HG03135 (cell line): Measurements from ENCODE around the gene CDH2.

Source experiments
- ATAC-seq: cut with Tn5 transposase; IDR thresholded peaks from one replicate; pipeline ENCODE4 v1.9.1; 2021; ENCODE audit warnings: mild to moderate bottlenecking, moderate library complexity; ENCODE audit not compliant: unreplicated experiment

CDH2 gene

DNA sequence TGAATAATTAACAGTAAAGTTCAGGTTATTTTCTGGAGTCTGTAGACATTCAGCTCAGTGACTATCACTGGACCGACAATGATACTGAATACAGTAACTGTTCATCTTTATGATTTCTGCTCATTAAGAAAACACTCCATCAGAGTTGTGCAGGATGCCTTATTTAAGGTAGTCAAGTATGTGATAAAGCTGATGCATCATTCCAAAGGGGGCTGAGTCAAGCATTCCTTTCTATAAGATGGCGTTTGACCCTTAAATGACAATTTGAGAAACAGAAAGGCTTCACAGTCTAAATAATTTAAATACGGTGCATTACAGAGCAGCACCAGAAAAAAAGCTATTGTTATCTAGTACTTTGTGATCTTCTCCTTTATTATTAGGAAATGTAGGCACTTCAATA, 131.1 kb downstream of the CDH2 start:
- no peak for ATAC-seq

DNA sequence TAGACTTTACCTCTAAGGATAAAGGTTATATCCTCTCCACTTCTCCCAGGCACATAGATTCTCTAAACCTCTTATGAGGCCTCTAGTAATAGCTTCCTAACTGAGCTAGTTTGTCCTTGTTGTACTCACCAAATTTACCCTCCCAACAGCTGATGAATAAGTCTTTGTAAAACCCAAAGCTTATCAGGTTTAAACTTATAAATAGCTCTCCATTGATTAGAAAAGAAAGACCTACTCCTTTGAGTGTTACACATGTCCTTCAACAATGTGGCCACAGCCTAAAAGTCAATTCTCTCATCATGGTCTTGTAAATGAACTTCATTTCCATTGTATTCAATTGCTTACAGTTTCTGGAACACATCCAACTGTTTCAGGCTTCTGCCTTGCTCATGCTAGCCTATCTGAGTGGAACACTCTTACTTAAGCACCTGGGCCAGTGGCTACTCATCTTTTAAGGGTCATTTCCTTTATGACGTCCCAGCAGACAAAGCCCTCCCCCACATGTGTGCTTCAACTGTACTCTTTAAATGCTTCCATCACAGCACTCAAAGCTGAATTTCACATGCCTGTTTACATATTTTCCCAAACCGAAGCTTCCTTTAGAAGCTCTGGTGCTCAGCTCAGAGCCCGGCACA, 131.6 kb downstream of the CDH2 start:
- ATAC-seq, result no peak

DNA sequence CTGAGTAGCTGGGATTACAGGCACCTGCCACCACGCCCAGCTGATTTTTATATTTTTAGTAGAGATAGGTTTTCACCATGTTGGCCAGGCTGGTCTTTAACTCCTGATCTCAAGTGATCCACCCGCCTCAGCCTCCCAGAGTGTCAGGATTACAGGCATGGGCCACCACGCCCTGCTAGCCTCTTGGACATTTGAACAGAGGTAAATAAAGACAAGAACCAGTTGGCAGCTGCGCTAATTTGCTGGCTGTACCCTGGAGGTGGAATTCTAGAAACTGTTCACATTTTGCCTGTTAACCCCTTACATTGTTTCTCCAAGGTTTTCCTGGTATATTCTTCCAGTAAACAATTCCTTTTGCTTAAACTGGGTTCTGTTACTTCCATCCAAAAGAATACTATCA, 132.9 kb downstream of the CDH2 start:
- ATAC-seq, result no peak

DNA sequence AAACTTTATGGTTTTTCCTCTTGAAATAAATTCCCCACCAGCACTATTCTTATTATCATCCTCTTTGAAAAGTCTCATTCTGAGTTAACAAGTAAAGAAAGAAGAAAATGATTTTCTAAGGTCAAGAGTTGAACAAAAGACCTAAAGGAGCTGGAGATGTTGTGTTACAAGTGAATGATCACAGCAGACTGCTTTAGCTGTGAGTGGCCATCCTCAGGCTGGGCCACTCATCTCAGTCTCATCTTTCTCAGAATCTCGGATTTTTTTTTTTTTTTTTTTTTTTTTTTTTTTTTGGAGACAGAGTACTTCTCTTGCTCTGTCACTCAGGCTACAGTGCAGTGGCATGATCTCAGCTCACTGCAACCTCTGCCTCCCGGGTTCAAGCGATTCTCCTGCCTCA, 133.3 kb downstream of the CDH2 start:
- no peak for ATAC-seq

DNA sequence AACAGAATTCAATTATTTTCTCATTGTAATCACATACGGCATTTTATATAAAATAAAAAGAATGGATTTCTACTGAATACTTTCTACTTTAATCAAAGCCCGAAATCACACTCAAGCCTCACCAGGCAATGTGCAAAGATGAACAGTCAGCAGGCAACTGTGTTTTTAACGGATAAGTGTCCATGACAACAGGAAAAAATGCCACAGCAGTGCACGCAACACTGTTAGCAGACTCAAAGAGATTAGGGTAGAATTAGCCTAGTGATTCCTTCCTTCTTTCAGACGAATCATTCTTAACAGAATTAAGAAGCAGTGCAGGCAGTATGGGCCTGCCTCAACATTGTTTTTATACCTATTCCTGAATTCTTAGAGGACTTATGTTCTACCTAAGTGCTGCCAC, 135.6 kb downstream of the CDH2 start:
- ATAC-seq, result no peak

DNA sequence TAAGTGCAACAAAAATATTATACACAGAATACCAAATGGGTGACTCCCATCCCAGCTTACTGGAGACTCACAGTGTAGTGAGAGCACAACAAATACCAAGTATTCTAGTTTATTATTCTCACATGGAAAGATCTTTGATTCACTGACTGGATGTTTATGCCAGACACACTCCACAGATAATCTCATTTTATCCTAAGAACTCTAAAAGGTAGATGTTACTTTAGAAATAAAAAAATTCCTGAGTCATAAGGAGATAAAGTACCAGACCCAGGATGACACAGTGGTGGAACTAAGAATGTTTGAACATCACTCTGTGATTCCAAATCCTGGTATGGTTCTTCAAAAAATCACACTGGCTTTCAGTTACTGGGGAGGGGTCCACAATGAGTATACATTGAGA, 136.2 kb downstream of the CDH2 start:
- ATAC-seq, result no peak

DNA sequence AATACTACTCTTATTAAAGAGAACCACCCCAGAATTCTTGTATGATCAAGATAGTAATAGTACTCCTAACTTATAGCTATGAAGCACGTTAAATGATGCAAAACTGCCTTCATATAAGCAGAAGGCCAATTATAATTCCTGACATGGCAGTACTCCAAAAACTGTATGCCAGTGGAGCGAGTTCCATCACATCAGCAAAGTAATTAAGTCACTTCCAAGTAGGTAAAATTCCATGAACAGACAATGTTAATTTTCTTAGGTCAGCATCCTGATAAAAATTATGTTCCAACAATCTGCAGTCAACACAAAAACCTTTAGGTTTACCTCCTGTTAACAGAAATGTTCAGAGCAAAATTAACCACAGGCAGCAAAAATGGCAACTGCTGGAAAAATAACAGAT, 136.7 kb downstream of the CDH2 start:
- no peak for ATAC-seq

DNA sequence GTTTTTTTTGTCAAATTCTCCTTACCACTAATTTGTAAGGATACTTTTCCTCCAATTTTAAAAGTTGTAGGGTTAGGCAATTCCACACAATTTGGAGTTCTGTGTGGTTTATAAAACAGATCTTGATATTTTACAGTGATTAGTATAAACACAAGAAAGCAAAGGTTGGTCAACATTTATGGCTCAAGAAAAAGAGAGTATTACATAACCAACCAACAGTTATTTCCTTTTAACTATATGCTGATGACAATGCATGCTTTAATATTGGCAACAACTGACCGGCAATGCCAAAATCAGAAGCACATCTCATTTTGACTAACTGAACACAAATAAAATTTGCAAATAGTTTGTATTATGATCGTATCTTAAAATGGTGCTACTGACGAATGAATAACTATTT, 137.2 kb downstream of the CDH2 start:
- ATAC-seq, result no peak

DNA sequence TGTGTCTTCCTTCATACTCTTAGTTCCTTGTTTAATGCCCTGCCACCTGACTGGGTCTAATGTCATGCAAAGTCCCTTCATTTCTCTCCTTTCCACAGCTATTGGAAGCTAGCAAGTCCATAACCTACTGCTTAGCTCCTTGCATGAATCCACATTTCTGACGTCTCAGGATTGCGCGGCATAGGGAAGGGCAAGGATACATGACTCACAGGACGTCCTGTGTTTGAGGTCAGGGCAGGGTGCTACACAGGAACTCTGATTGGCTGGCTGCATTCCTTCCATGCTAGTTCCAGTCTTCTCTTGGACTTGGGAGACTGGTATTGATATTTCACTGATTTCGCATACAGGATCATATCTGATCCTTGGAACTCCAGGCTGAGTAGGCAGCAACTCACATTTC, 137.9 kb downstream of the CDH2 start:
- ATAC-seq, result no peak

DNA sequence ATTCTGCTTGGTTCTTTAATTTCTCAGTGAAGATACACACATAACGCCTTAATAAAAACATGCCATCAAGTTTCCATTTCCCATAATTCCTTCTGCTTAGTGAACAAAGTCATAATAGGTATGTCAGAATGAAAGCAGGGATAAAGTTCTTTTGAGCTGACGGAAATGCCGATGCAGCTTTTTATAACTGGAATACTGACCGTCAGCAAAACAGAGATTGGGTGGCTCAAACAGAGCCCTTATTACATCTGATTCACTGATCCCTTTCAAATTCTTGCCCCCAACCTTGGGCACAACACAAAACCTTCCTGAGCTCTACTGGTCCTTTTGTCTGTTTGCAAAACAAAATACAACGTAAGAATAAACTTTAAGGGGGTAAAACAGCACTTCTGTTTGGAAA, 140.4 kb downstream of the CDH2 start:
- ATAC-seq, result no peak

DNA sequence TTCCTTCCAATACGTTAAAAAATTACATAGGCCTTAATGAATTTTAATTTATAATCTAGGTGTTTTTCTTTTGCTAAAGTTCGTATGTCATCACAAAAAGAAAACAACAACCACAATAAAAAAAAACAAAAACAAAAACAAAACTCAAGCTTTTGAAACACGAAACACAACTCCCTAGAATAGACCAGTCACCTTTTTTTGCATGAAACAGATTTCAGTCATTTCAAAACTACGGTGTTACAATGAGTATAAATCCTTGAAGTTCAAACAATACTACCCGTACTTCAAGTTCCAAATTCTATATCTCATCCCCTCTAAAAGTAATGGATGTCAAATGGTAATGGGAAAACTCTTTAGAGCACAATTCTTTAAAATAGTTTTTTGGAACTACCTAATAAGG, 142.4 kb downstream of the CDH2 start:
- ATAC-seq, result no peak

DNA sequence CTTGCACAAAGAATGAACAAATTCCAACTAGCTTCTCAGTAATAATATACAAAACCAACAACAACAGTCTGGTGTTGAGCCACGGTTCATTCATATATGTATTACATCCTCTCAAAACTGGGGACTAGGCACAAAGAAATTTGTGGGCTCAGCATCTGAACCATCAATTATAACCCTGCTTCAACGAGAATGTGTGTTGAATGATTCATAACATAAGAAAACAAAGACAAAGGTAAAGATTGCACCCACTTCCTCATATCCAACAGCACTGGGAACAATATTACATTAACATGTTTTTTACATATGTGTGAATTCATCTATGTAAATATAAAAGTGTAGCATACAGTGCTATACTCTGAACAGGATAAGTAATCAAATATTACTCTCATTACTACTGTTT, 144.8 kb downstream of the CDH2 start:
- no peak for ATAC-seq

DNA sequence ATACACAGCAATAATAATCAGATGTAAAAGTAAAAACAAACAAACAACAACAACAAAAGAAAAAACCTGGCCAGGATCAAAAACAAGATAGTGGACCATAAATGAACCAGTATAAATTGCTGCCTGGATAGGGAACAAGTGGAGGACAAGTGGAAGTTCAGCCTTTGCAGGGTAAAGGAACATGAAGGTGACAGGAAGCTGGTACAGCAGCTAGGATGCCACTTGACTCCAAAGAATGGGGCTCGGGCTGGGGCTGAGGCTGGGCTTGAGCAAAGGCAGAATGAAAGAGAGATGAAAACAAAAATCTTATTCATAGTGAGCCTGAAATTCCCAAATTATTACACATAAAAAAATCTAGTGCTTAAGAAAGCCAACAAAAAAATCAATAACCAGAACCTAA, 146.5 kb downstream of the CDH2 start:
- no peak for ATAC-seq

DNA sequence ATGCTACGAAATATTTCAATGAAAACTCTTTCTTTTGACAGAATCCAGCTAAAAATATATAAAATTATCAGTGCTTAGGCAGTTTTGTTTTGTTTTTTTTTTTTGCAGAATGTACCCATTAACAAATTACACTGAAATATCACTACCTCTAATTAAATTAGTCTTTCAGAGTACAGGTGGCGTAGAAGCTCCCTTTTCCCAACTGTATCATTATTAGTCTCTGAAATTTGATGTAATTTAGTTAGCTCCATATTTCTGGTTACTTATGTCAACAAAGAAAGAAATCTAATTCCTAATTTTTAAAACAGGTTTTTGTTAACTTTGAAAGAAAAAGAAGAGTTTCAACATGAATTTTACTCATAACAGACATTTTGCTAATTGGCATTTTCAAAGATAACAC, 149.2 kb downstream of the CDH2 start:
- no peak for ATAC-seq

DNA sequence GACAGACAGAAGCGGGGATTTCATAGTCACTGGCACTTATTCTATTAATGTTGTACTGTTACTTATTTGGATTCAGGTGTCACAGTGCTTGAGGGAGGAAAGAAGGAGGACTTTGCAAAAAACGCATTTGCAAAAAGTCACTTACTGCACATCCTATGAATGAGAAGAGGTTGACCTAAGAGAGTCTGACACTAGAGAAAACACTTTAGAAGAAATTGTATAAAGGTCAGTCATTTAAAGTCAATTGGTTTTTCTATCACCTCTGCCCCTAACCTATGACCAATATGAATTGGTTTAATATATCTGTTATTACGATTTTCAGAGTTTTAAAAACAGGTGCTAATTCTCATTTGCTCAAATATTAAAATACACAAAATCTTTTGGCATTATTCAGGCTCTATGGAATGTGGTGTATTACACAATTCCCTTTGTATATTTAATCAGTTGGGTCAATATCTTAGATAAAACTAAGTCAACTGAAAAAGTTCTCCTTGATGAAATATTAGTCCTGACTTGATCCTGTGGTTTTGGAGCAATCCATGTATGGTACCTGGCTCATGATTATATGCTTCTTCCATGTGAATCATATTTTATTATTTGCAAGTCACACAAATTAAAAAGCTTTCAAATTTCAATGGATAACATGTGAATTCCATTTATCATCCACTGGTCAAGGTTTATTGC, 157.4 kb downstream of the CDH2 start:
- ATAC-seq, result no peak

DNA sequence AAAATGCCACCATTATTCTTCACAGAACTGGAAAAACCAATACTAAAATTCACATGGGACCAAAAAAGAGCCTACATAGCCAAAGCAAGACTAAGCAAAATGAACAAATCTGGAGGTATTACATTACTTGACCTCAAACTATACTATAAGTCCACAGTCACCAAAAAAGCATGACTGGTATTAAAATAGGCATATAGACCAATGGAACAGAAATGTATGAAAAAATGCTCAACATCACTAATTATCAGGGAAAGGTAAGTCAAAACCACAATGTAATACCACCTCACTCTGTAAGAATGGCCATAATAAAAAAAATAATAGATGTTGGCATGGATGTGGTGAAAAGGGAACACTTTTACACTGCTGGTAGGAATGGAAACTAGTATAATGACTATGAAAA, 158.6 kb downstream of the CDH2 start:
- ATAC-seq, result no peak

DNA sequence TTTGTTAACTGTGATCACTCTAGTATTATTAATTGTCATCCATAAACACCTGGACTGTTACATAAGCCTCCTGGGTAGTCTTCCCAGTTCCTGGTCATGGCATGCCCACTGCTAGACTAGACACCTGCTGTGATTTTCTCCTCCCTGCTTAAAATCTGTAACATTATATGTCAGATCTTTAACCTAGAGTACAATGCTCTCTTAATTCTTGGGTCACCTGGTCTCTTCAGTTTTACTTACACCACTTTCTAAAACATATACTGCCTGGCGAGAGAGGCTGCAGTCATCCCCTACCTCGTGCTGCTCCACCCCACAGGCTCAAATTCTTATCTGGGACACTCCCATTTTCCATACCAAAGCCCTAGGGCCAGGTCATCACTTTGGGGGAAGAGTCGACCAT, 161.3 kb downstream of the CDH2 start:
- no peak for ATAC-seq

DNA sequence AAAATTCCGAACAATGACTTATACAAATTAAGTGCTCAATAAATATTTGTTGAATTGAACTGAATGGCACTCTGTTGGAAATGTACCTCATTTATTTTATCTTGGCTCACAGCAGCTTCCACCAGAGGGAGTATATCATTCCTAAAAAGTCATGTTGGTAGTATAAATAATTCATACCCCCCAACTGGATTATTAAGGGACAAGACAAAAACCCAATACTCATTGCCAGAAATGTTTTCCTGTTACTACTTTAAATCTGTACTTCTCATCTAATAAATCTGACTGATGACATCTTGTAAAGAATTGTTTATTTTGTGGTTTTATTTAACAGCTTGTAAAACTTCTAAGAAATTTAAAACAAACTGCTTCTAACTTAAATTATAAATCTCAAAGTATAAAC, 163.9 kb downstream of the CDH2 start:
- ATAC-seq, result no peak

DNA sequence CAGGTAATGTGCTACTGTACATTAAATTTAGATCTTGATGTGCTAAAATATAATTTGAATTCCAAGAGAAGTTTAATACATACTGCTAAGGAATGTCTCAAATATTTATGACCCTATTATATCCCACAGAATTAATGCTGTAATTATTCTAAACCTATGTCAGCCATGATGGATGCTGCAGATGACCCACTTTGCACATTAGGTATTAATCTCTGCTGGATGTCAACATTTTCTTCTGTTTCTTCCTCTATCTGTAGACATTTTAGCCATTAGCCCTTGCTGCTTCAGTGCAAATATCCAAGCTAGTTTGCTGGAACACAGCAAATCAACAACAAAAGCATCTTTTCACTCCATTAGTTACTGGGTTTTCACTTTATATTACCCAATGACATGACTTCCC, 164.6 kb downstream of the CDH2 start:
- ATAC-seq, result no peak

DNA sequence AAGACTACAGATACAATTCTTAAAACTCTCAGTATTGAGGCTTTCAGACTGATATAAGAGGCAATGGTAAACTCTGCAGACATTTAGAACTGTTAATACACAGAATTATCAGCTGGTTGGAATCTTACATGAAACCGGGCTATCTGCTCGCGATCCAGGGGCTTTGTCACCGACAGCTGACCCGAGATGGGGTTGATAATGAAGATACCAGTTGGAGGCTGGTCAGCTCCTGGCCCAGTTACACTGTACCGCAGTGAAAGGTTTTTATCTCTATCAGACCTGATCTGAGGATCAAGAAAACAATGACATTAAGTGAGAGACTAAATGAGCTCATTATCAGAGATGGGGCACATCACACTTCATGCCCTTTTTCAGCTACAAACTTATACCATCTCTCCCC, 167.3 kb downstream of the CDH2 start:
- no peak for ATAC-seq

DNA sequence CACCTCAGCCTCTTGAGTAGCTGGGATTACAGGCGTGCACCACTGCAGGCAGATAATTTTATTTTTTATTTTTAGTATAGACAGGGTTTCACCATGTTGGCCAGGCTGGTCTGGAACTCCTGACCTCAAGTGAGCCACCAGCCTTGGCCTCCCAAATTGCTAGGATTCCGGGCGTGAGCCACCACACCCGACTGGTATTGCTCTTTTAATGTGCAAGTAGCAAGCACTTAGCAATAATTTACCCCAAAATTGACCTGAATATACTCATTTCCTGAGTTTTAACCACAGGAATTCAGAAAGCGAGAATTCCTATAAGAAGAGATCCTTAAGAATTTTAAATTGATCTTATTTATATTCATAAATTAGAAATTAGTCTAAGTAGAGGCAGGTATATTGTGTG, 169.1 kb downstream of the CDH2 start:
- ATAC-seq, result no peak

DNA sequence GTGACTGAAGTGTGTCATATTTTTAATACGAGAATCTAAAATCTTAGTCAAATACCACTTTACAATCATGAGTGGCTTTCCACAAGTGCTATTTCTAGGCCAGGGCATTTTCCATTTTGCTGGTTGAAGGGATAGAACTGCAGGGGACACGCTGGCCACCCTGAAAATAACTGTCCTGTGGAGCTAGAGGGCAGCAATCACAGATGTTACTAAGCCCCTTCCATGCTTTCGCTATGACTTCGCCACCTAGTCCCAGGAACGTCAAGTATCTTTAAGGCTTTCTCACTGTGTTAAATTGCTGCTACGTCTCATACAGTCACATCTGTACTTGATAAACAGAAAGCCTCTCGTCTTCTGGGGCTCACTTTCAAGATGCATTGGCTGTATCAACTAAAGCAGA, 171.8 kb downstream of the CDH2 start:
- no peak for ATAC-seq

DNA sequence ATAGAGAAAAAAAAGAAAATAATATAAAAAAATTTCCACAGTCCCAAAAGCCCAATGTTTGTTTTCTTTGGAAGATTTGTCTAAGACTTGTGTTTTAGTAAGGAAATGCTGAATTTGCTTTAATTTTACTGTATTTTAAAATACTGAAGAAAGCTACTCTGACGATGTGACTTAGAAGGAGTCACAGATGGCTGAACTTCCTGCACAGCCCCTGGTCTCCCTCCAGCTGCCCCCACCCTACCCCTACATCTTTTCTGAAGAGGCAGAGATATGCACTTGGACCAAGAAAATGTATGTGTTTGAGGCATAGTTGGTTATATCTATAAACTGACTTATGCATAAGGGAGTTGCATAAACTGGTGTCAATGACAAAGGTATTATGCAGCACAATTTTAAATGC, 172.3 kb downstream of the CDH2 start:
- no peak for ATAC-seq
